ENCODE measurements around the gene CNTN4. TPM values are rescaled to one million over a fixed set of nuclear protein-coding genes. Genes with fewer than 3 reads are reported as not detected.

The CNTN4 gene
- total RNA-seq, 1 experiment from 2014 or later = 2.9 TPM

DNA sequence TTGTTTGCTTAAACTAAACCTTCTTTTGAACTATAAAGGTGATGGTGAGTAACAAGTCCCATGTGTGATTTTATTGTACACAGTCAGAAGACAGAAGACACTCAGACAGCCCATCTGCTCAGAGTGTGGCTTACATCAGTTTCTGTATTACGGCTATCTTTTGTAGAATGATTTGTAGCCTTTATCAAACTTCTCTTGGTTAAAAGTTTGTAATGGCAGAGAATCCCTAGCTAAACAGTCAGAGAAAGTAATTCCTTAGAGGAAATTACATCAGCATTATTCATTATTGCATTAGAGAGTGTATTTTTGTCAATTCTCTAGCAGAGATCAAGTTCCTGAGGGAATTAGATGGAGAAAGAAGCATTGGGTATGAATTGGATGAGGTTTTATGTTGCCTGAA, 500.8 kb downstream of the CNTN4 start:
- TF ChIP-seq, protein P1, sequence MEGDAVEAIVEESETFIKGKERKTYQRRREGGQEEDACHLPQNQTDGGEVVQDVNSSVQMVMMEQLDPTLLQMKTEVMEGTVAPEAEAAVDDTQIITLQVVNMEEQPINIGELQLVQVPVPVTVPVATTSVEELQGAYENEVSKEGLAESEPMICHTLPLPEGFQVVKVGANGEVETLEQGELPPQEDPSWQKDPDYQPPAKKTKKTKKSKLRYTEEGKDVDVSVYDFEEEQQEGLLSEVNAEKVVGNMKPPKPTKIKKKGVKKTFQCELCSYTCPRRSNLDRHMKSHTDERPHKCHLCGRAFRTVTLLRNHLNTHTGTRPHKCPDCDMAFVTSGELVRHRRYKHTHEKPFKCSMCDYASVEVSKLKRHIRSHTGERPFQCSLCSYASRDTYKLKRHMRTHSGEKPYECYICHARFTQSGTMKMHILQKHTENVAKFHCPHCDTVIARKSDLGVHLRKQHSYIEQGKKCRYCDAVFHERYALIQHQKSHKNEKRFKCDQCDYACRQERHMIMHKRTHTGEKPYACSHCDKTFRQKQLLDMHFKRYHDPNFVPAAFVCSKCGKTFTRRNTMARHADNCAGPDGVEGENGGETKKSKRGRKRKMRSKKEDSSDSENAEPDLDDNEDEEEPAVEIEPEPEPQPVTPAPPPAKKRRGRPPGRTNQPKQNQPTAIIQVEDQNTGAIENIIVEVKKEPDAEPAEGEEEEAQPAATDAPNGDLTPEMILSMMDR (IDR thresholded peaks at IDR 0.05; ENCODE audit: unreplicated experiment) = no peak
- CTCF ChIA-PET = no interaction called here
- H3K36me3 Mint-ChIP-seq (ENCODE audit: insufficient read depth, unreplicated experiment) = no peaks in the 10 kb centered on the region
- H3K27ac Mint-ChIP-seq (ENCODE audit: unreplicated experiment) = no peak overlapping the region
- H3K4me3 Mint-ChIP-seq (ENCODE audit: low read depth, unreplicated experiment) = no peak overlapping the region
- intact Hi-C loops (cut with micrococcal nuclease; ENCODE audit: unreplicated experiment) = no loop called here
- no TSS peak for BruUV-seq (replicated peaks)
- no peaks in the 10 kb centered on the region for H3K4me1 Mint-ChIP-seq (ENCODE audit: low read depth, unreplicated experiment)
- H3K27me3 Mint-ChIP-seq (ENCODE audit: unreplicated experiment) = no peaks in the 10 kb centered on the region
- no peak for DNase-seq
- peaks cover 5% of the 10 kb centered on the region for H3K9me3 Mint-ChIP-seq (ENCODE audit: low read depth, unreplicated experiment)

DNA sequence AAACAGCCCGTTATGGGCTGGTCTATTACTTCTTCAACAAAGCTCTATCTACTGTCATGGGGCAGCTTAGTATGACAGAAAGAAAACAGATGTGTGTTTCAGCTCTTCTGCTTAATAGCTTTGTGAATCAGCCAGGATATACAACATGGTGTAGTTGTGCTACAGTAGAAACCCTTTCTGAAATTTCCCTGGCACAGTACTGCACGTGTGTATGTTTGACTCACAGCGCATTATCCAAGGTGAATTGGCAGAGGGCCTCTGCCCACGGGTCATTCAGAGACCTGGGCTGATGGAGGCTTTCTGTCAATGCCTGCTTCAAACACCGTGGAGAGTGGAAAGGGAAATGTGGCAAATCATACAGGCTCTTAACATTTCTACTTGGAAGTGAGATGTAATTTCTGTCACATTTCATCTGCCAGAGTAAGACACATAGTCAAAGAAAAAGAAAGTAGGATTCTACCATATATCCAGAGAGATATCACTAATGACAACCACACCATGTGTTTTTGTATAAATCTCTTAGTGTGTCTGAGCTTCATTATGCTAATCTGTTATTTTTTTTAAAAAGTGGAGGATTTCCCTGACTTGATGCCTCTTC, 505.1 kb downstream of the CNTN4 start:
- DNase-seq = no peak
- Mint-ChIP-seq H3K9me3 (ENCODE audit: low read depth, unreplicated experiment) (peaks cover 2% of the 10 kb centered on the region), H3K36me3 (ENCODE audit: insufficient read depth, unreplicated experiment) (no peaks in the 10 kb centered on the region), H3K4me1 (ENCODE audit: low read depth, unreplicated experiment) (no peaks in the 10 kb centered on the region), H3K27ac (ENCODE audit: unreplicated experiment) (no peak overlapping the region), H3K27me3 (ENCODE audit: unreplicated experiment) (no peaks in the 10 kb centered on the region), H3K4me3 (ENCODE audit: low read depth, unreplicated experiment) (no peak overlapping the region)
- CTCF ChIA-PET = no interaction called here
- TF ChIP-seq, protein P1 (IDR thresholded peaks at IDR 0.05; ENCODE audit: unreplicated experiment) = no peak
- no TSS peak for BruUV-seq (replicated peaks)
- intact Hi-C loops (cut with micrococcal nuclease; ENCODE audit: unreplicated experiment) = no loop called here

DNA sequence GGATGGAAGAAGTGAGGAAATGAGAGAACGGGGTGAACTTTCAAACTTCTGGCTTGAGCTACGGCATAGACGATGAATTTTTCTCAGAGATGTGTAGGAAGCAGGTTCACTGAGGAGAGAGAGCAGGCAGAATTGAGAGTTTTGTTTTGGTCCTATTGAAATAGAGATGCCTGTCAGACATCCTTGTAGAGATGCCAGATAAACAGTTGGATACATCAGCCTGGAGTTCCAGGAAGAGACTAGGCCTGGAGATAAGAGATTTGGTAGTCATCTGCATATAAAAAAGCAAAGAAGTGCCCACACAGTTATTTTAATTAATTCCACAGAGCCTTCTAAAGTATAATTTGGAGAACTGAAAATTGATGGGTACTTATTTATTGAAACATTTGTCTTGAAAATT, 515.9 kb downstream of the CNTN4 start:
- no peak for DNase-seq
- Mint-ChIP-seq H3K4me1 (ENCODE audit: low read depth, unreplicated experiment) (no peaks in the 10 kb centered on the region), H3K4me3 (ENCODE audit: low read depth, unreplicated experiment) (no peak overlapping the region), H3K27me3 (ENCODE audit: unreplicated experiment) (no peaks in the 10 kb centered on the region), H3K27ac (ENCODE audit: unreplicated experiment) (no peak overlapping the region), H3K36me3 (ENCODE audit: insufficient read depth, unreplicated experiment) (no peaks in the 10 kb centered on the region), H3K9me3 (ENCODE audit: low read depth, unreplicated experiment) (peaks cover 15% of the 10 kb centered on the region)
- CTCF ChIA-PET = no interaction called here
- BruUV-seq (replicated peaks) = no TSS peak
- intact Hi-C loops (cut with micrococcal nuclease; ENCODE audit: unreplicated experiment) = no loop called here
- TF ChIP-seq, protein P1 (IDR thresholded peaks at IDR 0.05; ENCODE audit: unreplicated experiment) = no peak

DNA sequence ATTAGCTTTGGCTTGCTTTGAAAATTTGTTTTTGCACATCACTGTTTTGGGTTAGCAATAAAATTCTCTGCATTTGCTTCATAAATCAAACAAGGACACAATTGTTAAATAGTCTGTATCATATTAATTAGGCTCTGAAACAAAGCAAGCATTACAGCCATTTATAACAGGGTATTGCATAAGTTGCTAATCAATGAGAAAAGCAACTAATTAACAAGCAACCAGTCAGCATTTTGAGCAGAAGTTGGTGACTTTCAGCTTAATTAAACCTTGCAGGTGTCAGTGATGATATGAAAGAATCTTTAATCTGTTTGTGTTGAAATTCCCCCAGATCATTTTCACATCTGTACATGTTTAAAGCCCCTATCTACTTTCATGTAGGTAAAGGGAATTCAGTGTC, 516.4 kb downstream of the CNTN4 start:
- no peak for DNase-seq
- intact Hi-C loops (cut with micrococcal nuclease; ENCODE audit: unreplicated experiment) = no loop called here
- TF ChIP-seq, protein P1 (IDR thresholded peaks at IDR 0.05; ENCODE audit: unreplicated experiment) = no peak
- Mint-ChIP-seq H3K36me3 (ENCODE audit: insufficient read depth, unreplicated experiment) (no peaks in the 10 kb centered on the region), H3K27ac (ENCODE audit: unreplicated experiment) (no peak overlapping the region), H3K9me3 (ENCODE audit: low read depth, unreplicated experiment) (peaks cover 15% of the 10 kb centered on the region), H3K27me3 (ENCODE audit: unreplicated experiment) (no peaks in the 10 kb centered on the region), H3K4me3 (ENCODE audit: low read depth, unreplicated experiment) (no peak overlapping the region), H3K4me1 (ENCODE audit: low read depth, unreplicated experiment) (no peaks in the 10 kb centered on the region)
- CTCF ChIA-PET = no interaction called here
- no TSS peak for BruUV-seq (replicated peaks)
